ENCODE results near the gene IGSF21. TPM values are rescaled to one million over a fixed set of nuclear protein-coding genes. Genes with fewer than 3 reads are reported as not detected.

Gene IGSF21
- polyA plus RNA-seq, 1 of the 3 experiments (the other 2 are of a cell fraction): not detected

DNA sequence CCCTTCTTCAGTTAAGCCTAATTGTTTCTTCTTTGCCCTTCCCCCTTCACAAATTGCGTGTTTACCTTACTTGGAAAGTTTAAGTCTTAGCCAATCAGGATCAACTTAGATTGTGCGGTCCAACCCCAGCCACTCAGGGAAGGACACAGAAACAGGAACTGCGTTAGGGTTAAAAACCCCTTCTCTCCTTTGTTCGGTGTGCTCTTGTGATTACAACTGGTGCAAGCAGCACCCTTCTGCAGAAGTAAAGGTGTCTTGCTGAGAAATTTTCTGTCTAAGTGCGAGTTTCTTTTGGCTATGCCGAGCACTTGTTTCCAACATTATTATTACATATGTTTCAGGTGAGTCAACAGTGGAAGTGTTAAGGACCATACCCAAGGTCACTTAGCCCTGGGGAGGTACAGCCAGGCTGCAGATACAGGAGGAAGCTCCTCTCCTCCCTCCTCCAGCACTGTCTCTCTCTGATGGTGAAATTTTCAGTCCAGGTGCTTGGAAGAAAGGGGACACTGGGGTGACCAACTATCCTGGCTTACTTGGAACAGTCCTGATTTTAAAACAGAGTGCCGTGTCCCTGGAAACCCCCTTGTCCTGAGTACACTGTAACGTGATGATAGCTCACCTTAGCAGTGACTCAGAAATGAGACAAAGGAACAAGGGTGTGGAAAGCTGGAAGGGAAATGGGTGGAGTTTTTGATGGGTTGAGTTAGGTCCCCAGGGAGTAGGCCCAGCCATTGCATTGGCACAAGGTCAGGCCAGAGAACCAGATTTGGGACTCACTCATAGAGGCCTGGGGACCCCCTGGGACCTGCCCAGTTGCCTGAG, 304.4 kb downstream of the IGSF21 start:
- no peaks in the 10 kb centered on the region for H3K36me3 ChIP-seq (replicated peaks in 1 of 2; ENCODE audit: control insufficient read depth in 1 of 2, insufficient read depth in 2 of 2, low read length in 1 of 2)
- ChIA-PET CTCF (no interaction called here), POLR2A (no interaction called here)
- H4K20me1 ChIP-seq (ENCODE audit: insufficient read depth): no peaks in the 10 kb centered on the region
- 34% methylated on average over 8 of the region's 8 CpGs for WGBS (ENCODE audit: low lambda C conversion rate)
- H3K9ac ChIP-seq: no peak overlapping the region
- H2AFZ ChIP-seq (ENCODE audit: low read depth): no peak overlapping the region
- no peaks in the 10 kb centered on the region for H3K79me2 ChIP-seq (ENCODE audit: insufficient read depth)
- H3K9me2 ChIP-seq: no peaks in the 10 kb centered on the region
- DNase-seq: no peak
- no peak overlapping the region for H3K27ac ChIP-seq (ENCODE audit: low read depth in 2 of 2, low read length in 1 of 2)
- no peak overlapping the region for H3K4me3 ChIP-seq (ENCODE audit: low read depth in 2 of 2, low read length in 1 of 2)
- no peak overlapping the region for H3K4me2 ChIP-seq
- H3K27me3 ChIP-seq (ENCODE audit: insufficient read depth): no peaks in the 10 kb centered on the region
- H3K4me1 ChIP-seq (ENCODE audit: control insufficient read depth in 1 of 2, insufficient read depth in 2 of 2, low read depth in 1 of 2, low read length in 1 of 2): no peaks in the 10 kb centered on the region; a peak in 1 of 4 replicates
- no peaks in the 10 kb centered on the region for H3F3A ChIP-seq (replicated peaks; ENCODE audit: insufficient read depth)
- no peaks in the 10 kb centered on the region; the same call in 1 of the 2 replicates for H3K9me3 ChIP-seq
- TF ChIP-seq FOSL2 (IDR thresholded peaks at IDR 0.05; ENCODE audit: borderline replicate concordance, low read depth) (no peak), TEAD4 (IDR thresholded peaks at IDR 0.05; ENCODE audit: borderline replicate concordance, insufficient read depth) (no peak), CHD2 (IDR thresholded peaks at IDR 0.05; ENCODE audit: low read length, partially characterized antibody) (no peak), RFX5 (IDR thresholded peaks at IDR 0.05; ENCODE audit: low read length) (no peak), JUND (IDR thresholded peaks at IDR 0.05) (no peak), GATA2 (CRISPR knock-in tag; IDR thresholded peaks at IDR 0.05) (no peak), RCOR1 (IDR thresholded peaks at IDR 0.05; ENCODE audit: low read length) (no peak), MEF2A (IDR thresholded peaks at IDR 0.05; ENCODE audit: borderline replicate concordance, low read depth) (no peak), PBX3 (IDR thresholded peaks at IDR 0.05) (no peak), EZH2phosphoT487 (IDR thresholded peaks at IDR 0.05; ENCODE audit: borderline replicate concordance, low read depth) (no peak), TAF1 (IDR thresholded peaks at IDR 0.05; ENCODE audit: borderline replicate concordance, low read depth, low read length) (no peak), SMC3 (IDR thresholded peaks at IDR 0.05; ENCODE audit: low read depth, low read length) (no peak), EP300 (IDR thresholded peaks at IDR 0.05; ENCODE audit: borderline replicate concordance in 1 of 2, low read depth in 1 of 2, low read length in 1 of 2) (no peak), FOXM1 (IDR thresholded peaks at IDR 0.05; ENCODE audit: low read depth) (no peak)

GRCh38 chr1:18412882-18413353, 305.3 kb downstream of the IGSF21 start:
- no peak for DNase-seq
- H3K36me3 ChIP-seq (replicated peaks in 1 of 2; ENCODE audit: control insufficient read depth in 1 of 2, insufficient read depth in 2 of 2, low read length in 1 of 2): no peaks in the 10 kb centered on the region
- no peaks in the 10 kb centered on the region; a peak in 1 of 4 replicates for H3K4me1 ChIP-seq (ENCODE audit: control insufficient read depth in 1 of 2, insufficient read depth in 2 of 2, low read depth in 1 of 2, low read length in 1 of 2)
- no peak overlapping the region for H2AFZ ChIP-seq (ENCODE audit: low read depth)
- H3K4me3 ChIP-seq (ENCODE audit: low read depth in 2 of 2, low read length in 1 of 2): no peak overlapping the region
- WGBS (ENCODE audit: low lambda C conversion rate): 28% methylated on average over 4 of the region's 4 CpGs
- TF ChIP-seq, protein P1, sequence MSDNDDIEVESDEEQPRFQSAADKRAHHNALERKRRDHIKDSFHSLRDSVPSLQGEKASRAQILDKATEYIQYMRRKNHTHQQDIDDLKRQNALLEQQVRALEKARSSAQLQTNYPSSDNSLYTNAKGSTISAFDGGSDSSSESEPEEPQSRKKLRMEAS (IDR thresholded peaks at IDR 0.05; ENCODE audit: low read depth): no peak
- no peak for TF ChIP-seq CHD2 (IDR thresholded peaks at IDR 0.05; ENCODE audit: low read length, partially characterized antibody)
- H3K9ac ChIP-seq: no peak overlapping the region
- no peaks in the 10 kb centered on the region for H3K9me2 ChIP-seq
- H3F3A ChIP-seq (replicated peaks; ENCODE audit: insufficient read depth): no peaks in the 10 kb centered on the region
- H3K27me3 ChIP-seq (ENCODE audit: insufficient read depth): no peaks in the 10 kb centered on the region
- CTCF ChIA-PET: no interaction called here
- POLR2A ChIA-PET: no interaction called here
- no peak overlapping the region for H3K4me2 ChIP-seq
- no peak overlapping the region for H3K27ac ChIP-seq (ENCODE audit: low read depth in 2 of 2, low read length in 1 of 2)
- H3K79me2 ChIP-seq (ENCODE audit: insufficient read depth): no peaks in the 10 kb centered on the region
- H4K20me1 ChIP-seq (ENCODE audit: insufficient read depth): no peaks in the 10 kb centered on the region
- H3K9me3 ChIP-seq: no peaks in the 10 kb centered on the region; the same call in 1 of the 2 replicates
